ENCODE measurements around the gene KCNMA1. TPM values are rescaled to one million over a fixed set of nuclear protein-coding genes. Genes with fewer than 3 reads are reported as not detected.
"Not testable (repeated sequence)": the region's sequence is repeated elsewhere in the genome, so short reads cannot be mapped to it uniquely, and the experiment has no call there.

The KCNMA1 gene
- total RNA-seq, 3 donors from 2014 or later: 0.10 to 0.60 (median 0.18) TPM

- no peak overlapping the region for H3K4me3 Mint-ChIP-seq
- DNase-seq (no peak), ATAC-seq (no peak)
- no peaks in the 10 kb centered on the region for H3K36me3 Mint-ChIP-seq (ENCODE audit: insufficient read depth)
- no peaks in the 10 kb centered on the region for H3K4me1 Mint-ChIP-seq (ENCODE audit: low read depth)
- H3K9me3 Mint-ChIP-seq: no peaks in the 10 kb centered on the region
- H3K27me3 Mint-ChIP-seq (ENCODE audit: low read depth): peaks cover 16% of the 10 kb centered on the region
Observed at GRCh38 chr10:77671594-77672252, 34.1 kb upstream of the KCNMA1 start.

GRCh38 chr10:77670817-77671443 lies 33.3 kb upstream of the KCNMA1 start:
- Mint-ChIP-seq H3K9me3 (no peaks in the 10 kb centered on the region), H3K4me1 (ENCODE audit: low read depth) (no peaks in the 10 kb centered on the region), H3K36me3 (ENCODE audit: insufficient read depth) (no peaks in the 10 kb centered on the region), H3K27me3 (ENCODE audit: low read depth) (peaks cover 19% of the 10 kb centered on the region), H3K4me3 (no peak overlapping the region)
- ATAC-seq (no peak), DNase-seq (no peak)

- H3K4me3 Mint-ChIP-seq: no peak overlapping the region
- H3K4me1 Mint-ChIP-seq (ENCODE audit: low read depth): no peaks in the 10 kb centered on the region
- H3K9me3 Mint-ChIP-seq: no peaks in the 10 kb centered on the region
- peaks cover 19% of the 10 kb centered on the region for H3K27me3 Mint-ChIP-seq (ENCODE audit: low read depth)
- H3K36me3 Mint-ChIP-seq (ENCODE audit: insufficient read depth): no peaks in the 10 kb centered on the region
- DNase-seq: no peak
- ATAC-seq: no peak
Observed at GRCh38 chr10:77669892-77670291, 32.3 kb upstream of the KCNMA1 start.

GRCh38 chr10:77667426-77668324 lies 30.1 kb upstream of the KCNMA1 start:
- H3K9me3 Mint-ChIP-seq: no peaks in the 10 kb centered on the region
- H3K27me3 Mint-ChIP-seq (ENCODE audit: low read depth): peaks cover 22% of the 10 kb centered on the region
- DNase-seq: no peak
- no peaks in the 10 kb centered on the region for H3K36me3 Mint-ChIP-seq (ENCODE audit: insufficient read depth)
- H3K4me3 Mint-ChIP-seq: no peak overlapping the region
- no peak for ATAC-seq
- no peaks in the 10 kb centered on the region for H3K4me1 Mint-ChIP-seq (ENCODE audit: low read depth)

- H3K27me3 Mint-ChIP-seq (ENCODE audit: low read depth): peaks cover 22% of the 10 kb centered on the region
- H3K4me3 Mint-ChIP-seq: no peak overlapping the region
- no peaks in the 10 kb centered on the region for H3K9me3 Mint-ChIP-seq
- no peaks in the 10 kb centered on the region for H3K4me1 Mint-ChIP-seq (ENCODE audit: low read depth)
- no peak for DNase-seq
- ATAC-seq: no peak
- no peaks in the 10 kb centered on the region for H3K36me3 Mint-ChIP-seq (ENCODE audit: insufficient read depth)
Observed at GRCh38 chr10:77666821-77667220, 29.2 kb upstream of the KCNMA1 start.

GRCh38 chr10:77664696-77665095 lies 27.1 kb upstream of the KCNMA1 start:
- DNase-seq (no peak), ATAC-seq (no peak)
- Mint-ChIP-seq H3K27me3 (ENCODE audit: low read depth) (peaks cover 20% of the 10 kb centered on the region), H3K36me3 (ENCODE audit: insufficient read depth) (no peaks in the 10 kb centered on the region), H3K4me1 (ENCODE audit: low read depth) (no peaks in the 10 kb centered on the region), H3K9me3 (no peaks in the 10 kb centered on the region), H3K4me3 (no peak overlapping the region)

- ATAC-seq: no peak
- no peak overlapping the region for H3K4me3 Mint-ChIP-seq
- no peak for DNase-seq
- no peaks in the 10 kb centered on the region for H3K4me1 Mint-ChIP-seq (ENCODE audit: low read depth)
- H3K27me3 Mint-ChIP-seq (ENCODE audit: low read depth): peaks cover 14% of the 10 kb centered on the region
- H3K36me3 Mint-ChIP-seq (ENCODE audit: insufficient read depth): no peaks in the 10 kb centered on the region
- no peaks in the 10 kb centered on the region for H3K9me3 Mint-ChIP-seq
Observed at GRCh38 chr10:77664008-77664407, 26.4 kb upstream of the KCNMA1 start.

GRCh38 chr10:77661674-77662073 lies 24.1 kb upstream of the KCNMA1 start:
- DNase-seq (no peak), ATAC-seq (no peak)
- Mint-ChIP-seq H3K36me3 (ENCODE audit: insufficient read depth) (no peaks in the 10 kb centered on the region), H3K4me1 (ENCODE audit: low read depth) (no peaks in the 10 kb centered on the region), H3K4me3 (no peak overlapping the region), H3K9me3 (peaks cover 4% of the 10 kb centered on the region), H3K27me3 (ENCODE audit: low read depth) (peaks cover 10% of the 10 kb centered on the region)

GRCh38 chr10:77661100-77661499 lies 23.5 kb upstream of the KCNMA1 start:
- DNase-seq: no peak
- H3K4me3 Mint-ChIP-seq: no peak overlapping the region
- H3K9me3 Mint-ChIP-seq: peaks cover 4% of the 10 kb centered on the region
- no peaks in the 10 kb centered on the region for H3K36me3 Mint-ChIP-seq (ENCODE audit: insufficient read depth)
- peaks cover 11% of the 10 kb centered on the region for H3K27me3 Mint-ChIP-seq (ENCODE audit: low read depth)
- ATAC-seq: no peak
- H3K4me1 Mint-ChIP-seq (ENCODE audit: low read depth): no peaks in the 10 kb centered on the region

- not testable (repeated sequence) for H3K36me3 Mint-ChIP-seq (ENCODE audit: insufficient read depth); ATAC-seq; H3K9me3 Mint-ChIP-seq; H3K4me3 Mint-ChIP-seq; DNase-seq; H3K4me1 Mint-ChIP-seq (ENCODE audit: low read depth)
- H3K27me3 Mint-ChIP-seq (ENCODE audit: low read depth): peaks cover 13% of the 10 kb centered on the region
Observed at GRCh38 chr10:77659046-77659670, 21.6 kb upstream of the KCNMA1 start.

GRCh38 chr10:77653210-77653609 lies 15.6 kb upstream of the KCNMA1 start:
- no peak for DNase-seq
- ATAC-seq: no peak
- Mint-ChIP-seq H3K4me1 (ENCODE audit: low read depth) (no peaks in the 10 kb centered on the region), H3K4me3 (no peak overlapping the region), H3K36me3 (ENCODE audit: insufficient read depth) (peaks cover 3% of the 10 kb centered on the region), H3K27me3 (ENCODE audit: low read depth) (peaks cover 30% of the 10 kb centered on the region), H3K9me3 (peaks cover 17% of the 10 kb centered on the region)

- H3K4me1 Mint-ChIP-seq (ENCODE audit: low read depth): no peaks in the 10 kb centered on the region
- ATAC-seq: no peak
Observed at GRCh38 chr10:77649333-77650331, 12.0 kb upstream of the KCNMA1 start.

GRCh38 chr10:77648472-77648871 lies 10.9 kb upstream of the KCNMA1 start:
- Mint-ChIP-seq H3K4me3 (no peak overlapping the region), H3K9me3 (peaks cover 14% of the 10 kb centered on the region), H3K36me3 (ENCODE audit: insufficient read depth) (peaks cover 3% of the 10 kb centered on the region), H3K4me1 (ENCODE audit: low read depth) (no peaks in the 10 kb centered on the region), H3K27me3 (ENCODE audit: low read depth) (peaks cover 32% of the 10 kb centered on the region)
- no peak for DNase-seq
- ATAC-seq: no peak

More at GRCh38 chr10:77649333-77650331, 12.0 kb upstream of the KCNMA1 start:
- Mint-ChIP-seq H3K27me3 (ENCODE audit: low read depth) (peaks cover 32% of the 10 kb centered on the region), H3K4me3 (no peak overlapping the region), H3K36me3 (ENCODE audit: insufficient read depth) (peaks cover 3% of the 10 kb centered on the region), H3K9me3 (peaks cover 17% of the 10 kb centered on the region)
- no peak for DNase-seq
